BE2C (cell line): ENCODE results near the gene SHQ1.
A peak's percentile ranks its signal among the peaks of the same experiment; 100 is the strongest.

Experiments used
- DNase-seq: peaks from one replicate; pipeline ENCODE4 v3.0.0-alpha.2; 2020
- H3K27me3 ChIP-seq: fragments of 250-450 bp; sonication (Bioruptor Pico); 2 replicates; pipeline ENCODE4 v1.5.1; 2020; ENCODE audit warnings: mild to moderate bottlenecking
- H3K36me3 ChIP-seq: fragments of 250-450 bp; sonication (Bioruptor Pico); 2 replicates; pipeline ENCODE4 v1.5.1; 2020; ENCODE audit warnings: mild to moderate bottlenecking
- H3K4me1 ChIP-seq: fragments of 250-450 bp; sonication (Bioruptor Pico); 2 replicates; pipeline ENCODE4 v1.5.1; 2020
- H3K4me3 ChIP-seq: 2 replicates; pipeline ENCODE4 v1.5.1; 2011; ENCODE audit warnings: low read depth, low read length
- H3K9me3 ChIP-seq: fragments of 250-450 bp; sonication (Bioruptor Pico); 2 replicates; pipeline ENCODE4 v1.5.1; 2020
- CTCF ChIP-seq: IDR thresholded peaks from 2 replicates; pipeline ENCODE4 v1.5.1; 2012; ENCODE audit warnings: mild to moderate bottlenecking, low read depth, low read length

Gene SHQ1

GRCh38 chr3:72860053-72860452 is 11.8 kb upstream of the SHQ1 start:
- DNase-seq, result no peak
- Histone ChIP-seq H3K36me3 (no peaks in the 10 kb centered on the region), H3K4me1 (no peaks in the 10 kb centered on the region), H3K9me3 (no peaks in the 10 kb centered on the region), H3K27me3 (no peaks in the 10 kb centered on the region), H3K4me3 (no peak overlapping the region)
- TF ChIP-seq CTCF, result no peak

- DNase-seq, result no peak
- Histone ChIP-seq H3K27me3 (no peaks in the 10 kb centered on the region), H3K4me3 (no peak overlapping the region), H3K36me3 (no peaks in the 10 kb centered on the region), H3K4me1 (no peaks in the 10 kb centered on the region), H3K9me3 (no peaks in the 10 kb centered on the region)
- TF ChIP-seq CTCF, result no peak
These were observed 6.8 kb upstream of the SHQ1 start for GRCh38 chr3:72855001-72855400.

- TF ChIP-seq CTCF, result no peak
- Histone ChIP-seq H3K4me1 (no peaks in the 10 kb centered on the region), H3K36me3 (no peaks in the 10 kb centered on the region), H3K4me3 (peak overlapping the region; percentile 99), H3K27me3 (no peaks in the 10 kb centered on the region), H3K9me3 (no peaks in the 10 kb centered on the region)
- DNase-seq, result no peak
These were observed 447 bp upstream of the SHQ1 start for GRCh38 chr3:72848703-72849081.

- H3K4me1 ChIP-seq, result no peaks in the 10 kb centered on the region
These were observed 963 bp downstream of the SHQ1 start for GRCh38 chr3:72847282-72847681.

GRCh38 chr3:72846166-72846565 is 2.1 kb downstream of the SHQ1 start:
- no peak for TF ChIP-seq CTCF
- no peaks in the 10 kb centered on the region for H3K4me1 ChIP-seq
- H3K36me3 ChIP-seq, result peaks cover 15% of the 10 kb centered on the region
- DNase-seq, result no peak
- no peaks in the 10 kb centered on the region for H3K27me3 ChIP-seq
- 0 out of 2 replicates have a peak overlapping the region, but pooled peaks have one; percentile 99 for H3K4me3 ChIP-seq
- no peaks in the 10 kb centered on the region for H3K9me3 ChIP-seq

More at GRCh38 chr3:72847282-72847681, 963 bp downstream of the SHQ1 start:
- TF ChIP-seq CTCF, result no peak
- Histone ChIP-seq H3K9me3 (no peaks in the 10 kb centered on the region), H3K36me3 (peaks cover 4% of the 10 kb centered on the region), H3K27me3 (no peaks in the 10 kb centered on the region), H3K4me3 (peak overlapping the region; percentile 99)
- no peak for DNase-seq

- Histone ChIP-seq H3K4me1 (no peaks in the 10 kb centered on the region), H3K4me3 (no peak overlapping the region), H3K9me3 (no peaks in the 10 kb centered on the region), H3K36me3 (peaks cover 22% of the 10 kb centered on the region), H3K27me3 (no peaks in the 10 kb centered on the region)
- TF ChIP-seq CTCF, result no peak
- no peak for DNase-seq
These were observed 3.7 kb downstream of the SHQ1 start for GRCh38 chr3:72844436-72844993.
